Ascending aorta (tissue), 2 donors: Measurements from ENCODE around the gene HINT3. TPM values are rescaled to one million over a fixed set of nuclear protein-coding genes. Genes with fewer than 3 reads are reported as not detected.
A peak's percentile ranks its signal among the peaks of the same experiment; 100 is the strongest.

ENCODE experiments used
- DNase-seq, 2 donors: peaks; one replicate each; pipeline ENCODE4 v3.0.0-alpha.2; 2019; ENCODE audit warnings: low spot score in 2 of 2
- H3K27ac ChIP-seq, 2 donors: fragments of 200-600 bp; sonication (generic); one replicate each; pipeline ENCODE4 v1.5.1; 2016 to 2017; ENCODE audit warnings: mild to moderate bottlenecking in 1 of 2
- H3K27me3 ChIP-seq: fragments of 200-600 bp; sonication (generic); one replicate; pipeline ENCODE4 v1.5.1; 2017
- H3K36me3 ChIP-seq, 2 donors: fragments of 200-600 bp; sonication (generic); one replicate each; pipeline ENCODE4 v1.5.1; 2016
- H3K4me1 ChIP-seq, 2 donors: fragments of 200-600 bp; sonication (generic); one replicate each; pipeline ENCODE4 v1.5.1; 2016 to 2017; ENCODE audit warnings: mild to moderate bottlenecking in 1 of 2
- H3K4me3 ChIP-seq, 2 donors: fragments of 200-600 bp; sonication (generic); one replicate each; pipeline ENCODE4 v1.5.1; 2016 to 2017; ENCODE audit warnings: mild to moderate bottlenecking in 1 of 2
- H3K9me3 ChIP-seq, 2 donors: fragments of 200-600 bp; sonication (generic); one replicate each; pipeline ENCODE4 v1.5.1; 2016
- CTCF ChIP-seq, 3 experiments: fragments of 200-600 bp in 2 of 3; fragments of 450-650 bp in 1 of 3; sonication (generic) in 2 of 3; IDR thresholded peaks; one replicate each; pipeline ENCODE4 v1.5.1; 2016 to 2019; ENCODE audit warnings: antibody characterized with exemption in 3 of 3, mild to moderate bottlenecking in 1 of 3, moderate library complexity in 1 of 3
- intact Hi-C: fragments of 100-400 bp; cut with DNase I; formaldehyde crosslinking; loops from one replicate; pipeline ENCODE4 v1.15.1; 2023
- total RNA-seq: library from RNA; depleted of rRNA; stranded (reverse); fragments of >200 nt; gene quantifications from one replicate; pipeline ENCODE4 v1.1.0, GENCODE V29; 2016

The HINT3 gene
- total RNA-seq, 1 donor from 2014 or later: 5.2 TPM

GRCh38 chr6:125994670-125995488, 38.3 kb downstream of the HINT3 start:
- intact Hi-C loops: loop anchor here (5.0 kb wide), 1 partner anchor 1272 kb away; the partner anchor contains the start of gene RNF146
- no peaks in the 10 kb centered on the region for H3K4me1 ChIP-seq

GRCh38 chr6:125995972-125996580, 39.5 kb downstream of the HINT3 start:
- Histone ChIP-seq H3K27me3 (no peaks in the 10 kb centered on the region), H3K9me3 (no peaks in the 10 kb centered on the region), H3K27ac (no peak overlapping the region), H3K36me3 (peaks cover 13 to 35% of the 10 kb centered on the region in 2 donors), H3K4me1 (no peaks in the 10 kb centered on the region), H3K4me3 (peak overlapping the region in 1 of 2 donors; percentile 23)
- TF ChIP-seq CTCF (IDR thresholded peaks at IDR 0.05): peak; percentile 59 to 96 (median 96)
- intact Hi-C loops: loop anchor here (5.0 kb wide), 1 partner anchor 1271 kb away; the partner anchor contains the start of gene RNF146
- no peak for DNase-seq

More at GRCh38 chr6:125994670-125995488, 38.3 kb downstream of the HINT3 start:
- no peak for DNase-seq
- H3K9me3 ChIP-seq: no peaks in the 10 kb centered on the region
- no peak overlapping the region for H3K27ac ChIP-seq
- TF ChIP-seq CTCF (IDR thresholded peaks at IDR 0.05): no peak
- H3K36me3 ChIP-seq: peaks cover 7 to 26% of the 10 kb centered on the region in 2 donors
- no peaks in the 10 kb centered on the region for H3K27me3 ChIP-seq
- no peak overlapping the region for H3K4me3 ChIP-seq

- no peaks in the 10 kb centered on the region for H3K9me3 ChIP-seq
- H3K4me3 ChIP-seq: no peak overlapping the region
- peaks cover 13 to 44% of the 10 kb centered on the region in 2 donors for H3K36me3 ChIP-seq
- no peak overlapping the region for H3K27ac ChIP-seq
- no peak for DNase-seq
- H3K27me3 ChIP-seq: no peaks in the 10 kb centered on the region
- TF ChIP-seq CTCF (IDR thresholded peaks at IDR 0.05): no peak
- intact Hi-C loops: no loop called here
- H3K4me1 ChIP-seq: no peaks in the 10 kb centered on the region
These were observed 46.4 kb downstream of the HINT3 start for GRCh38 chr6:126002755-126003679.

- intact Hi-C loops: no loop called here
- DNase-seq: no peak
- no peaks in the 10 kb centered on the region for H3K4me1 ChIP-seq
- no peaks in the 10 kb centered on the region for H3K9me3 ChIP-seq
- no peaks in the 10 kb centered on the region for H3K27me3 ChIP-seq
- no peak overlapping the region for H3K4me3 ChIP-seq
- no peak for TF ChIP-seq CTCF (IDR thresholded peaks at IDR 0.05)
- no peak overlapping the region for H3K27ac ChIP-seq
- peaks cover 9 to 51% of the 10 kb centered on the region in 2 donors for H3K36me3 ChIP-seq
These were observed 51.2 kb downstream of the HINT3 start for GRCh38 chr6:126007800-126008199.

- Histone ChIP-seq H3K9me3 (no peaks in the 10 kb centered on the region), H3K4me1 (no peaks in the 10 kb centered on the region), H3K27me3 (no peaks in the 10 kb centered on the region), H3K27ac (no peak overlapping the region), H3K36me3 (peaks cover 27 to 62% of the 10 kb centered on the region in 2 donors), H3K4me3 (no peak overlapping the region)
- intact Hi-C loops: no loop called here
- no peak for DNase-seq
- TF ChIP-seq CTCF (IDR thresholded peaks at IDR 0.05): no peak
These were observed 53.5 kb downstream of the HINT3 start for GRCh38 chr6:126010040-126010439.
